HG03064 (cell line): ENCODE results near the gene ERVK3-1.
A peak's percentile ranks its signal among the peaks of the same experiment; 100 is the strongest.
"Not testable (repeated sequence)": the region's sequence is repeated elsewhere in the genome, so short reads cannot be mapped to it uniquely, and the experiment has no call there.

Experiments
- ATAC-seq: cut with Tn5 transposase; IDR thresholded peaks from one replicate; pipeline ENCODE4 v1.9.1; 2021; ENCODE audit warnings: low read depth; ENCODE audit not compliant: unreplicated experiment

ERVK3-1 gene, protein sequence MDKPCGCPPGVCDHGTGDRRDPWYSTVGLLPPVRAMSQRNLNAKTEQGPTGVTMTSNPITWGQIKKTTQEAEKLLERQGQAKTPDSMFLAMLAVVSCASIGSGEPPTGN

DNA sequence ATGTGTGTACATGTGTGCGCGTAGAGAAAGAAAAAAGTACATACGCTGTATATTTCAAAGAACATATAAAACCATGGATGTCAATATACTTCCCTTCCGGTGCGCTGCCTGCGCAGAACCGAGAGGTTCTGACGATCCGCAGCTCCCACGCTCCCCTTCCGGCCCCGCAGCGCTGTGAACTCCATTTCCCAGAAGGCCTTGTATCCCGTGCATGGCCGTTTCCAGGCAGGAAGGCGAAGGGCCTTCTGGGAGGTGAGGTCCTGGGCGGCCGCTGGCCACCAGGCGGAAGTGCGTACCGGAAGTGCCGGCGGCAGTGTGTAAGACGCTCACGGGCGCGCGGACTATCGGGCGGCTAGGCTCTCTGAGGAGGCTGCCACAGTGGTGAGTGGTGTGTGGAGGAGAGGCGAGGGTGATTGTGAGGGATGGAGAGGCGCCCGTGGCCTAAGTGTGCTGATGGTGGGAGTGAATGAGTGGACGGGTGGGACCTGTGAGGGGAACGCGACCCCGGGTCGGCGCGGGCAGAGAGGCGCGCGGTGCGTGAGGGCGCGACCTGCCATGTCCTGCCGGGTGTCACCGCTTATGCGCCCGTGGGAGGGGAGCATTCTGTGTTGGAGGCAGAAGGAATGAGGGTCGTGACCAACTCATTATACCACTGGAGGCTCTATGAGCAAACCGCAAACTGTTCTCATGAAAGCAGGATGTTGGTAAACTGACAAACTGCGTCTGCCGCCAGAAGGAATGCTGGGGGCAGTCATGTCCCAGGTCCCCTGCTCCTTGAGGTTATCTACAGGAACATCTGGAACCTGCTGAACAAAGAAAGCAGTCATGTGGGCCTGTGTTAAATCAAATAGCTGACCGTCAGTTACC lies at the start of gene ERVK3-1:
Gene ERVK3-1, plus strand, starts transcription at position 313 of the 867 bp plus-strand sequence. CDS start 6,792 bp downstream, outside the sequence.
- ATAC-seq, result peak; percentile 89

GRCh38 chr19:58258259-58258658 lies 46.9 kb upstream of the ERVK3-1 start:
- not testable (repeated sequence) for ATAC-seq

DNA sequence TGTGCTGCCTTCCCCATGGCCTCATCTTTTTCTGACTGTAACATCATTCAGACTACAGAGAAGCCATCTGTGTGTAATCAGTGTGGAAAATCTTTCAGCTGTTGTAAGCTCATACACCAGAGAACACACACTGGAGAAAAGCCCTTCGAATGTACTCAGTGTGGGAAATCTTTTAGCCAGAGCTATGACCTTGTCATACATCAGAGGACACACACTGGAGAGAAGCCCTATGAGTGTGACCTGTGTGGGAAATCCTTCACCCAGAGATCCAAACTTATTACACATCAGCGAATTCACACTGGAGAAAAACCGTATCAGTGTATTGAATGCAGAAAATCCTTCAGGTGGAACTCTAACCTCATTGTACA lies 43.6 kb upstream of the ERVK3-1 start:
- ATAC-seq, result no peak

DNA sequence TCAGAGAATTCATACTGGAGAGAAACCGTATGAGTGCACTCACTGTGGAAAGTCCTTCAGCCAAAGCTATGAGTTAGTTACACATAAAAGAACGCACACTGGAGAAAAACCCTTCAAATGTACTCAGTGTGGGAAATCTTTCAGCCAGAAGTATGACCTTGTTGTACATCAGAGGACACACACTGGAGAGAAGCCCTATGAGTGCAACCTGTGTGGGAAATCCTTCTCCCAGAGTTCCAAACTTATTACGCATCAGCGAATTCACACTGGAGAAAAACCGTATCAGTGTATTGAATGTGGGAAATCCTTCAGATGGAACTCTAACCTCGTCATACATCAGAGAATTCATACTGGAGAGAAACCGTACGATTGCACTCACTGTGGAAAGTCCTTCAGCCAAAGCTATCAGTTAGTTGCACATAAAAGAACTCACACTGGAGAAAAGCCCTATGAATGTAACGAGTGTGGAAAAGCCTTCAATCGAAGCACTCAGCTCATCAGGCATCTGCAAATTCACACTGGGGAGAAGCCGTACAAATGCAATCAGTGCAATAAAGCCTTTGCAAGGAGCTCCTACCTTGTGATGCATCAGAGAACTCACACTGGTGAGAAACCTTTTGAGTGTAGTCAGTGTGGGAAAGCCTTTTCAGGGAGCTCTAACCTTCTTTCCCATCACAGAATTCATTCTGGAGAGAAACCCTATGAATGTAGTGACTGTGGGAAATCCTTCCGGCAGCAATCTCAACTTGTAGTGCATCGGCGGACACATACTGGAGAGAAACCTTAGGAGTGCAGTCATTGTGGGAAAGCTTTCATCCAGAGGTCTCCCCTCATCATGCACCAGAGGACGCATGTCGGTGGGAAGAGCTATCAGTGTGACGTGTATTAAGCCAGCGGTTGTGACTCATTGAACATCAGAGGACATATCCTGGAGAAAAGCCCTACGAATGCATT lies 42.9 kb upstream of the ERVK3-1 start:
- ATAC-seq, result no peak

- no peak for ATAC-seq
These were observed 42.3 kb upstream of the ERVK3-1 start for GRCh38 chr19:58262922-58263296.

DNA sequence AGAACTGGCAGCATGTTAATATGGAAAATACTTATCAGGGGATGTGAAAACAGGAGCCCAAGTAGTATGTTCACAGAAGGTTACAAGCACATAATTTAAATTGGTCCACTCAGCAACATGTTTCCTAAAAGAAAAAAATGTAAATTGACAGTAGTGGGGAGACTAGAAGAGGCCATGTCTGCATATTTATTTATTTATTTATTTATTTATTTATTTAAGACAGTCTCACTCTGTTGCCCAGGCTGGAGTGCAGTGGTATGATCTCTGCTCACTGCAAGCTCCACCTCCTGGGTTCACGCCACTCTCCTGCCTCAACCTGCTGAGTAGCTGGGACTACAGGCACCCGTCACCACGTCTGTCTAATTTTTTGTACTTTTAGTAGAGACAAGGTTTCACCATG lies 40.1 kb upstream of the ERVK3-1 start:
- ATAC-seq, result no peak

DNA sequence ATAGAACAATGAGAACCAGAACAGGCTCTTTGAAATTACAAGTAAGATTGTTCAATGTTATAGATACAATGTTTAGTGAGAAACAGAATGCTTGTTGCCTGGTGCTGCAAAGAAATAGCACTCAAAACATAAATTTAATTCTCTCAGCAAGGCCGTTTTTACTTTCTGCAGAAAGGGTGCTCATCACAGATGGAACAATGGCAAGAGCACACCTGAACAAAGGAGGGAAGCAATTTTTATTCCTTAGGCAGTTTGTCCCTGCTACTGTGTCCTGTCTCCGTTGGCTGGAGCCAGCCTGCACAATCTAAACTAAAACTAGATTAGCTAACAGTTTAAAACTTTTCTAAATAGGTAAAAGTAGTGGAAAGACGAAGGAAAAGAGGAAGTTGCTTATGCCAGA lies 36.8 kb upstream of the ERVK3-1 start:
- ATAC-seq, result no peak

- ATAC-seq, result no peak
These were observed 30.4 kb upstream of the ERVK3-1 start for GRCh38 chr19:58274771-58275201.

GRCh38 chr19:58275564-58275963 lies 29.6 kb upstream of the ERVK3-1 start:
- ATAC-seq, result no peak

DNA sequence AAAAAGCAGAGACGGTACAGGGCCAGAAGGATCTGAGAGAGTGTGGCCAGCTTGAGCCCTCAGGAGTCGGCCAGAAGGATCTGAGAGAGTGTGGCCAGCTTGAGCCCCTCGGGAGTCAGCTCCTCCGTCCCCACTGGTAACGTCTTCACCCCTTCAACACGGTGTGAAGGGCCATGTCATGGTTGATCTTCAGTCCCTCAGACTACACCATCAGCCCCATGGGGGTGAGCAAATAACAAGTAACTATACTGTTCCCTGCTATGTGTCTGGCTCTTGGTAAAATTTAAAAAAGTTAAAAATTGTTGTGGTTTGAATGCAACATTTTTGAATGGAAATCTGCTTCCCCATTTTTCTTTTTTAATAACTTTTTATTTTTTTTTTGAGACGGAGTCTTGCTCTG lies 28.0 kb upstream of the ERVK3-1 start:
- no peak for ATAC-seq

GRCh38 chr19:58277748-58278540 lies 27.2 kb upstream of the ERVK3-1 start:
- no peak for ATAC-seq

- ATAC-seq, result peak; percentile 92
These were observed 26.6 kb upstream of the ERVK3-1 start, which contains the start of gene ZNF8 for GRCh38 chr19:58278541-58279041. TSS of gene ZNF8 (plus strand) at chr19:58278955. CDS start at chr19:58279082, 127 bp downstream.

- peak; percentile 16 for ATAC-seq
These were observed 25.9 kb upstream of the ERVK3-1 start for GRCh38 chr19:58279042-58279924.

GRCh38 chr19:58279925-58280316 lies 25.3 kb upstream of the ERVK3-1 start:
- no peak for ATAC-seq

- no peak for ATAC-seq
These were observed 21.0 kb upstream of the ERVK3-1 start for GRCh38 chr19:58284199-58284598.

- no peak for ATAC-seq
These were observed 13.2 kb upstream of the ERVK3-1 start for GRCh38 chr19:58291943-58292342.

GRCh38 chr19:58294743-58295374 lies 10.3 kb upstream of the ERVK3-1 start:
- no peak for ATAC-seq

DNA sequence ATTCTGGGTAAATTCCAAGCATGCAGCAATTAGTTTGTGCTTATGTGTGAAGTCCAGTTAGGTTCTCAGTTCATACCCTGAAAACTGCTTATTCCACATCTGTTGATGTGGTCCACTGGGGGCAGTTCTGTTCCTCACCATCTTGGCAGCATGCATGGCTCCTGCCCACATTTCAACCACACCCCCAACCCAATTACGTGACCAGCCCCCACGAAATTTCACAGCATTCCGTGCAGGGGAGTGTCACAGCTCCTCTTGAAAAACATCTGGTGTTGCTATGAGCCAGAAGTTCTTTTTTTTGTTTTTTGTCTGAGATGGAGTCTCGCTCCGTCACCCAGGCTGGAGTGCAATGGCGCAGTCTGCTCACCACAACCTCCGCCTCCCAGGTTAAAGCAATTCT lies 9.1 kb upstream of the ERVK3-1 start:
- no peak for ATAC-seq

DNA sequence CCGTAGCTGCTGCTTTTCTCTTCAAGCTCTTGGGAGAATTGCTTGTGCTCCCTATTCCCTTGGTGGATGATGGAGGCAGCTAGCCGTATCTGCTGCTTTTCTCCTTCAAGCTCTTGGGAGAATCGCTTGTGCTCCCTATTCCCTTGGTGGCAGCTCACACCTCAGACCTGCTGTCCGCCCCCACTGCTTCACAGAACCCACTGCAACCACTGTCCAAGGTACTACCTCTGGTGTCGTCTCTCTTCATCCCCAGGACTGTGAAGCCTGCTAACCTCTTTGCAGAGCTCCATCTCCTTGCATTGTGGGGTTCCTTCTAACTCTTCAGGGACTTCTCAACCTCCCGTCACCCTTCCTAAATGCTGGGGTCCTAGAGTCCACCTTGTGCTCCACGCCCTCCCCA lies 4.6 kb upstream of the ERVK3-1 start:
- ATAC-seq, result no peak
